ENCODE measurements around the gene COG3. TPM values are rescaled to one million over a fixed set of nuclear protein-coding genes. Genes with fewer than 3 reads are reported as not detected.

The COG3 gene
- total and polyA plus RNA-seq, 4 donors: 14.7 to 66.7 (median 22.4) TPM

DNA sequence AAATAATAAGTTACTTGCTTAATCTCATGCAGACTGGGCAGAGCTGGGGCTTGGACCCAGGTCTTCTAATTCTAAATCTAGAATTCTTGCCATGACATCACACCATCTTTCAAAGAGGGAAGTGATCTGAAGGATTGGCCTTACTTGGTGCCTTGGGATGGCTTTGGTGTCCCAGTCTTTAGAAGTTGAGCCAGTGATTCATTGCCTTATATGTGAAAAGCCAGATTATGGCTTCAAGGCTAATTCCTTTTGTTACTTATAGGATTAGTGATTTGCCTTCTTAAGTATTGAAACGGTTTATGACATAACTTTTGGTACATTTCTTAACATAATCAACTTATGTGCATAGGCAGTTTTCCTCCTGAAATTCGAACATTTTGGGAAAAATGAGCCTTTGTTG lies 14.9 kb downstream of the COG3 start:
- ATAC-seq (ENCODE audit: insufficient read depth, low FRiP score): no peak
- Histone ChIP-seq H3K9me3 (ENCODE audit: control insufficient read depth in 4 of 4, insufficient read depth in 3 of 4, low read length in 3 of 4) (no peaks in the 10 kb centered on the region), H3K27me3 (ENCODE audit: control insufficient read depth in 3 of 3, insufficient read depth in 3 of 3, low read length in 2 of 3) (no peaks in the 10 kb centered on the region), H3K4me3 (no peak overlapping the region), H3K27ac (ENCODE audit: low read depth in 1 of 2, low read length in 1 of 2) (no peak overlapping the region), H3K36me3 (ENCODE audit: control insufficient read depth in 4 of 4, insufficient read depth in 4 of 4, low read length in 4 of 4) (peaks cover 2 to 31% (median 12%) of the 10 kb centered on the region in 4 donors), H3K9ac (ENCODE audit: insufficient read depth in 1 of 2, low read length in 2 of 2) (no peak overlapping the region), H3K4me1 (ENCODE audit: control insufficient read depth in 5 of 5, insufficient read depth in 5 of 5, low read length in 5 of 5) (peaks cover 0 to 4% (median 0%) of the 10 kb centered on the region in 5 donors)
- WGBS, 2 donors: 93% methylated on average over 2 of the region's 2 CpGs
- DNase-seq: no peak
- TF ChIP-seq, protein P1, sequence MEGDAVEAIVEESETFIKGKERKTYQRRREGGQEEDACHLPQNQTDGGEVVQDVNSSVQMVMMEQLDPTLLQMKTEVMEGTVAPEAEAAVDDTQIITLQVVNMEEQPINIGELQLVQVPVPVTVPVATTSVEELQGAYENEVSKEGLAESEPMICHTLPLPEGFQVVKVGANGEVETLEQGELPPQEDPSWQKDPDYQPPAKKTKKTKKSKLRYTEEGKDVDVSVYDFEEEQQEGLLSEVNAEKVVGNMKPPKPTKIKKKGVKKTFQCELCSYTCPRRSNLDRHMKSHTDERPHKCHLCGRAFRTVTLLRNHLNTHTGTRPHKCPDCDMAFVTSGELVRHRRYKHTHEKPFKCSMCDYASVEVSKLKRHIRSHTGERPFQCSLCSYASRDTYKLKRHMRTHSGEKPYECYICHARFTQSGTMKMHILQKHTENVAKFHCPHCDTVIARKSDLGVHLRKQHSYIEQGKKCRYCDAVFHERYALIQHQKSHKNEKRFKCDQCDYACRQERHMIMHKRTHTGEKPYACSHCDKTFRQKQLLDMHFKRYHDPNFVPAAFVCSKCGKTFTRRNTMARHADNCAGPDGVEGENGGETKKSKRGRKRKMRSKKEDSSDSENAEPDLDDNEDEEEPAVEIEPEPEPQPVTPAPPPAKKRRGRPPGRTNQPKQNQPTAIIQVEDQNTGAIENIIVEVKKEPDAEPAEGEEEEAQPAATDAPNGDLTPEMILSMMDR (IDR thresholded peaks at IDR 0.05; ENCODE audit: control extremely low read depth, extremely low read depth): no peak

DNA sequence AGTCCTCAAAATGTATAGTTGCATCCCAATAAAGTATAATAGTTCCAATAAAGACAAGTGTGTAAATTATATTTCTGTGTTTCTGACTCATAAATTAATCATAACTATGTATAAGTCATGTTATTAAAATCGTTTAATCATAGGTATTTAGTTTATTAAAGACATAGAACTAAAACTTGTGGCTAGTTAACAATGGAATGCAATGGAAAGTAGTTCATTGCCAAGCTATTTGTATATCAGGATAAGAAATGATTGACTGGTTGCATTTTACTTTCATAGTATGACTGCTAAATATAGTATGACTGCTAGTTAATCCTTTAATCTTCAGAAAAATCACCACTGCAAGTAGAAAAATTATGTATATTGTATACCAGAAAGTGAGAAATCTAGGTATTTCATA lies 16.9 kb downstream of the COG3 start:
- 58 to 86% methylated on average over 1 of the region's 1 CpG for WGBS, 2 donors

DNA sequence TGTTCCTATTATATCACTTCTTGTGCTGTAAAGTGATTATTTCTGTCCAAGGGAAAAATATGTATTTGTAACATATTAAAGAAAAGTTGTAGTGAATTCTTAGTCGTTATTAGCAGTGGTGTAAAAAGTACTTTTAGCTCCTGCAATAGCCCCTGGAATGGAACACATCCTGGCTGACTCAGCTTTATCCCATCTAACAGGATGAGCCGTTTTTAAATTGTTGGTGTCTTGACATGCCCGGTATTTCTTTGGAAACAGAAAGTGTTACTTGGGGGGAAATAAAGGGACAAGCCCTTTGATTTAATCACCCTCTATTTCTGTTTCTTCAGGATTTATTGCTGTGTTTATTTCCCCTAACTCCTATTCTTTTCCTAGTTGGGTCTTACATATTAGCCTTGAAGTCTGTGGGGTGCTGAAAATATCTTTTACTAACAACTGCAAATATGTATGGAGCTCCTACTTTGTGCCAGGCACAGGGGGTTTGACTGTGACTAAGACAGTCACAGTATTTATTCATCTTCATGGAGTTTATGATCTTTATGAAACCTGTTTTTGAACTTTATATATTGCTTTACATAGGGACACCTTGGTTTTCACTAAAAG lies 17.9 kb downstream of the COG3 start:
- no peak for DNase-seq
- H3K27me3 ChIP-seq (ENCODE audit: control insufficient read depth in 3 of 3, insufficient read depth in 3 of 3, low read length in 2 of 3): no peaks in the 10 kb centered on the region
- no peaks in the 10 kb centered on the region for H3K4me1 ChIP-seq (ENCODE audit: control insufficient read depth in 5 of 5, insufficient read depth in 5 of 5, low read length in 5 of 5)
- H3K27ac ChIP-seq (ENCODE audit: low read depth in 1 of 2, low read length in 1 of 2): no peak overlapping the region
- WGBS, 2 donors: 18 to 51% methylated on average over 3 of the region's 3 CpGs
- no peaks in the 10 kb centered on the region for H3K9me3 ChIP-seq (ENCODE audit: control insufficient read depth in 4 of 4, insufficient read depth in 3 of 4, low read length in 3 of 4)
- no peak overlapping the region for H3K9ac ChIP-seq (ENCODE audit: insufficient read depth in 1 of 2, low read length in 2 of 2)
- TF ChIP-seq, protein P1 (IDR thresholded peaks at IDR 0.05; ENCODE audit: control extremely low read depth, extremely low read depth): no peak
- H3K4me3 ChIP-seq: no peak overlapping the region
- ATAC-seq (ENCODE audit: insufficient read depth, low FRiP score): no peak
- peaks cover 0 to 36% (median 20%) of the 10 kb centered on the region in 4 donors for H3K36me3 ChIP-seq (ENCODE audit: control insufficient read depth in 4 of 4, insufficient read depth in 4 of 4, low read length in 4 of 4)

More for the DNA sequence above, 16.9 kb downstream of the COG3 start:
- no peaks in the 10 kb centered on the region for H3K9me3 ChIP-seq (ENCODE audit: control insufficient read depth in 4 of 4, insufficient read depth in 3 of 4, low read length in 3 of 4)
- no peak overlapping the region for H3K27ac ChIP-seq (ENCODE audit: low read depth in 1 of 2, low read length in 1 of 2)
- H3K27me3 ChIP-seq (ENCODE audit: control insufficient read depth in 3 of 3, insufficient read depth in 3 of 3, low read length in 2 of 3): no peaks in the 10 kb centered on the region
- ATAC-seq (ENCODE audit: insufficient read depth, low FRiP score) (no peak), DNase-seq (no peak)
- no peak overlapping the region for H3K4me3 ChIP-seq
- H3K9ac ChIP-seq (ENCODE audit: insufficient read depth in 1 of 2, low read length in 2 of 2): no peak overlapping the region
- peaks cover 0 to 32% (median 16%) of the 10 kb centered on the region in 4 donors for H3K36me3 ChIP-seq (ENCODE audit: control insufficient read depth in 4 of 4, insufficient read depth in 4 of 4, low read length in 4 of 4)
- TF ChIP-seq, protein P1 (IDR thresholded peaks at IDR 0.05; ENCODE audit: control extremely low read depth, extremely low read depth): no peak
- no peaks in the 10 kb centered on the region for H3K4me1 ChIP-seq (ENCODE audit: control insufficient read depth in 5 of 5, insufficient read depth in 5 of 5, low read length in 5 of 5)

DNA sequence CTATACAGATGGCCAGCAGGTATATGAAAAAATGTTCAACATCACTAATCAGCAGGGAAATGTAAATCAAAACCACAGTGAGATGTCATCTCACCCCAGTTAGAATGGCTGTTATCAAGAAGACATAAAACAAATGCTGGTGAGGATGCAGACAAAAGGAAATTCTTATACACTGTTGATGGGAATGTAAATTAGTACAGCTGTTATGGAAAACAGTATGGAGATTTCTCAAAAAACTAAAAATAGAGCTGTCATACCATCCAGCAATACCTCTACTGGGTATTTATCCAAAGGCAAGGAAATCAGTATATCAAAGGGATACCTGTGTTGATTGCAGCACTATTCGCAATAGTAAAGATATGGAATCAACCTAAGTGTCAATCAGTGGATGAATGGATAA lies 22.9 kb downstream of the COG3 start:
- no peak for ATAC-seq (ENCODE audit: insufficient read depth, low FRiP score)
- Histone ChIP-seq H3K4me3 (no peak overlapping the region), H3K36me3 (ENCODE audit: control insufficient read depth in 4 of 4, insufficient read depth in 4 of 4, low read length in 4 of 4) (peaks cover 3 to 42% (median 23%) of the 10 kb centered on the region in 4 donors), H3K4me1 (ENCODE audit: control insufficient read depth in 5 of 5, insufficient read depth in 5 of 5, low read length in 5 of 5) (no peaks in the 10 kb centered on the region), H3K9me3 (ENCODE audit: control insufficient read depth in 4 of 4, insufficient read depth in 3 of 4, low read length in 3 of 4) (no peaks in the 10 kb centered on the region), H3K9ac (ENCODE audit: insufficient read depth in 1 of 2, low read length in 2 of 2) (no peak overlapping the region), H3K27ac (ENCODE audit: low read depth in 1 of 2, low read length in 1 of 2) (no peak overlapping the region), H3K27me3 (ENCODE audit: control insufficient read depth in 3 of 3, insufficient read depth in 3 of 3, low read length in 2 of 3) (no peaks in the 10 kb centered on the region)
- TF ChIP-seq, protein P1 (IDR thresholded peaks at IDR 0.05; ENCODE audit: control extremely low read depth, extremely low read depth): no peak
- 95 to 100% methylated on average over 1 of the region's 1 CpG for WGBS, 2 donors
- DNase-seq: no peak

Measured in lung (tissue), 12 donors.